NCI-H1694 (cell line): ENCODE results near the gene ZNF490.

Experiments
- DNase-seq: peaks from one replicate; lab custom pipeline; 2025; lab: John Stamatoyannopoulos, UW

Gene ZNF490

GRCh38 chr19:12543855-12544254, 66.8 kb downstream of the ZNF490 start:
- DNase-seq = no peak
